ENCODE data around the gene ADCY5.

The ADCY5 gene

GRCh38 chr3:123262868-123263267 lies 186.0 kb downstream of the ADCY5 start:
- no peak for DNase-seq (ENCODE audit: low read depth)
- no peak overlapping the region for H3K4me3 ChIP-seq (ENCODE audit: control insufficient read depth, low read depth, low read length)
- TF ChIP-seq CTCF (IDR thresholded peaks at IDR 0.05; ENCODE audit: control insufficient read depth, insufficient read depth, low read depth, low read length, missing control alignments): no peak

- TF ChIP-seq CTCF (IDR thresholded peaks at IDR 0.05; ENCODE audit: control insufficient read depth, insufficient read depth, low read depth, low read length, missing control alignments): no peak
- no peak for DNase-seq (ENCODE audit: low read depth)
- no peak overlapping the region for H3K4me3 ChIP-seq (ENCODE audit: control insufficient read depth, low read depth, low read length)
Measured at GRCh38 chr3:123262226-123262625, 186.7 kb downstream of the ADCY5 start.

GRCh38 chr3:123261666-123262065 lies 187.2 kb downstream of the ADCY5 start:
- no peak for DNase-seq (ENCODE audit: low read depth)
- TF ChIP-seq CTCF (IDR thresholded peaks at IDR 0.05; ENCODE audit: control insufficient read depth, insufficient read depth, low read depth, low read length, missing control alignments): no peak
- H3K4me3 ChIP-seq (ENCODE audit: control insufficient read depth, low read depth, low read length): no peak overlapping the region

GRCh38 chr3:123258811-123259420 lies 190.0 kb downstream of the ADCY5 start:
- no peak overlapping the region for H3K4me3 ChIP-seq (ENCODE audit: control insufficient read depth, low read depth, low read length)
- DNase-seq (ENCODE audit: low read depth): peak; percentile 25
- peak; percentile 60 for TF ChIP-seq CTCF (IDR thresholded peaks at IDR 0.05; ENCODE audit: control insufficient read depth, insufficient read depth, low read depth, low read length, missing control alignments)

- no peak for TF ChIP-seq CTCF (IDR thresholded peaks at IDR 0.05; ENCODE audit: control insufficient read depth, insufficient read depth, low read depth, low read length, missing control alignments)
- no peak for DNase-seq (ENCODE audit: low read depth)
- no peak overlapping the region for H3K4me3 ChIP-seq (ENCODE audit: control insufficient read depth, low read depth, low read length)
Measured at GRCh38 chr3:123258359-123258758, 190.5 kb downstream of the ADCY5 start.

- DNase-seq (ENCODE audit: low read depth): no peak
- no peak for TF ChIP-seq CTCF (IDR thresholded peaks at IDR 0.05; ENCODE audit: control insufficient read depth, insufficient read depth, low read depth, low read length, missing control alignments)
- H3K4me3 ChIP-seq (ENCODE audit: control insufficient read depth, low read depth, low read length): no peak overlapping the region
Measured at GRCh38 chr3:123256256-123256655, 192.6 kb downstream of the ADCY5 start.

- no peak overlapping the region for H3K4me3 ChIP-seq (ENCODE audit: control insufficient read depth, low read depth, low read length)
- no peak for DNase-seq (ENCODE audit: low read depth)
- no peak for TF ChIP-seq CTCF (IDR thresholded peaks at IDR 0.05; ENCODE audit: control insufficient read depth, insufficient read depth, low read depth, low read length, missing control alignments)
Measured at GRCh38 chr3:123246866-123247265, 202.0 kb downstream of the ADCY5 start.

All from AG09309 (cell line).